ENCODE results near the gene PDE1A. TPM values are rescaled to one million over a fixed set of nuclear protein-coding genes. Genes with fewer than 3 reads are reported as not detected.

Gene PDE1A
- total RNA-seq, 4 donors from 2014 or later: 2.1 to 12.4 (median 2.8) TPM

DNA sequence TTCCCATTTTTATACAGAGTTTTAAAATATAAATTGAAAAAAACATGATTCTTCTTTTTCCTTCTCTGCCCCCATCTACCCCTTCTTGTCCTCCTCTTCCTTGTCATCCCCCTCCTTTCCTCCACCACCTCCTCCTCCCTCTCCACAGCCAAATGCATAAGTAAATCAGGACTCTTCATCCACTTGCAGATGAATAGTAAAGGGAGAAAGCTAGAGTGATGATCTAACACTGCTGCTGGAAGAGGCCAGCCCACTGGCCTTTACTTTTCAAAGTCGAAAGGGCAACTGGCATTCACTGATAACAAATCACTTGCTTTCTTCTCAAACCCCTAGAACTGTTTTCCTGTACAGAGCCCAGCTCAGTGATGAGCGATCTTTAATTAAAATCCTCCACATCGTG lies 205.8 kb downstream of the PDE1A start:
- no peak for DNase-seq
- H3K9me3 ChIP-seq: no peaks in the 10 kb centered on the region
- H3K4me1 ChIP-seq: no peaks in the 10 kb centered on the region
- H3K4me3 ChIP-seq: no peak overlapping the region
- no peak for TF ChIP-seq POLR2A (IDR thresholded peaks at IDR 0.05)
- no peak for TF ChIP-seq CTCF (IDR thresholded peaks at IDR 0.05)
- no peaks in the 10 kb centered on the region for H3K27me3 ChIP-seq
- no peaks in the 10 kb centered on the region for H3K36me3 ChIP-seq
- no peak overlapping the region for H3K27ac ChIP-seq

DNA sequence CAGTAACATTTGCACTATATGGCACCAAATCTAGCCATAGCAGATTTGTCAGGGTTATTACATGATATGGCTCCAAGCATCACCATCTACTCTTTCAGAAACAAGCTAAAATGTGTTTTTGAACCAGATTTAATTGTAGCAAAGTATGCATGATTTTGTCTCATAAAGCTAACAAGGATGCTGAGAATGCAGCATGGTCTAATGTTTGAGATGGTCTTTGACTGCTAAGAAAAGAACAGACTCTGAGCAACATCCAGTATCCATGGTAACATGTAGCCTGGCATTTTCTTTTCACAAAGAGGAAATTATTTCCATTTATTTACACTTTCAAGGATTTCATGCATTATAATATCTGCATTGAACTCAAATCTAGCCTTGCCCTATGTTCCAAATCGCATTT lies 206.5 kb downstream of the PDE1A start:
- Histone ChIP-seq H3K27ac (no peak overlapping the region), H3K9me3 (no peaks in the 10 kb centered on the region), H3K27me3 (no peaks in the 10 kb centered on the region), H3K4me3 (no peak overlapping the region), H3K36me3 (no peaks in the 10 kb centered on the region), H3K4me1 (no peaks in the 10 kb centered on the region)
- DNase-seq: no peak
- no peak for TF ChIP-seq CTCF (IDR thresholded peaks at IDR 0.05)

DNA sequence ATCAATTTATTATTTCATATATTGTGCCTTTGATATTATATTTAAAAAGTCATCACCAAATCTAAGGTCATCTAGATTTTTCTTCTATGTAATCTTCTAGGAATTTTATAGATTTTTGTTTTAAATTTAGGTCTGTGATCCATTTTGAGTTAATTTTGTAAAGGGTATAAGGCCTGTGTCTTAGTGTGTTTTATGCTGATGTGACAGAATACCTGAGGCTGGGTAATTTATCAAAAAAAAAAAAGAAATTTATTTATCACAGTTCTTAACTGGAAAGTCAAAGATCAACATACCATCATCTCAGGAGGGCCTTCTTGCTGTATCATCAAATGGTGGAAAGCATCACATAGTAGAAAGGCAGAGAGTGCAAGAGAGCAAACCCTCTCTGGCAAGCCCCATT lies 216.2 kb downstream of the PDE1A start:
- Histone ChIP-seq H3K4me3 (no peak overlapping the region), H3K27ac (no peak overlapping the region), H3K9me3 (no peaks in the 10 kb centered on the region), H3K4me1 (no peaks in the 10 kb centered on the region), H3K27me3 (no peaks in the 10 kb centered on the region), H3K36me3 (no peaks in the 10 kb centered on the region)
- TF ChIP-seq CTCF (IDR thresholded peaks at IDR 0.05) (no peak), POLR2A (IDR thresholded peaks at IDR 0.05) (no peak)
- DNase-seq: no peak

GRCh38 chr2:182208421-182208820 lies 218.4 kb downstream of the PDE1A start:
- TF ChIP-seq POLR2A (IDR thresholded peaks at IDR 0.05) (no peak), CTCF (IDR thresholded peaks at IDR 0.05) (no peak)
- no peak overlapping the region for H3K4me3 ChIP-seq
- H3K27ac ChIP-seq: no peak overlapping the region
- DNase-seq: no peak
- H3K36me3 ChIP-seq: no peaks in the 10 kb centered on the region
- no peaks in the 10 kb centered on the region for H3K27me3 ChIP-seq
- no peaks in the 10 kb centered on the region for H3K4me1 ChIP-seq
- H3K9me3 ChIP-seq: no peaks in the 10 kb centered on the region

GRCh38 chr2:182207049-182207746 lies 219.6 kb downstream of the PDE1A start:
- Histone ChIP-seq H3K27ac (no peak overlapping the region), H3K36me3 (no peaks in the 10 kb centered on the region), H3K4me3 (no peak overlapping the region), H3K9me3 (no peaks in the 10 kb centered on the region), H3K27me3 (no peaks in the 10 kb centered on the region), H3K4me1 (no peaks in the 10 kb centered on the region)
- no peak for DNase-seq
- TF ChIP-seq CTCF (IDR thresholded peaks at IDR 0.05) (no peak), POLR2A (IDR thresholded peaks at IDR 0.05) (no peak)

DNA sequence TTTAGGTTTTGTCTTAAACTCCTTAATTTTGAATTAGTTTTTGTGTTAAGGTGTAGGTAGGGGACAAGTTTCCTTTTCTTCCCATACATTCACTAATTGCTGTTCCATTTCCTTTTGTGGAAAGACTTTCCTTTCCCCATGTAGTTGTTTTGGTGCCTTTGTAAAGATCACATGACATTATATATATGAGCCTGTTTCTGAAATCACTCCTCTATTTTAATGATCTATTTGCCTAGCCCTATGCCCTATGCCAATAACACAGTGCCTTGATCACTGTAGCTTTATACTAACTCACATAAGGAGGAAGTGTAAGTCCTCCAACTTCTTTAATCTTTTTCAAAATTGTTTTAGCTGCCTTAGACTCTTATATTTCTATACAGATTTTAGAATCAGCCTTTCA lies 229.3 kb downstream of the PDE1A start:
- Histone ChIP-seq H3K4me1 (no peaks in the 10 kb centered on the region), H3K27me3 (no peaks in the 10 kb centered on the region), H3K36me3 (no peaks in the 10 kb centered on the region), H3K9me3 (no peaks in the 10 kb centered on the region), H3K27ac (no peak overlapping the region), H3K4me3 (no peak overlapping the region)
- no peak for DNase-seq
- no peak for TF ChIP-seq POLR2A (IDR thresholded peaks at IDR 0.05)
- no peak for TF ChIP-seq CTCF (IDR thresholded peaks at IDR 0.05)
